Femur (tissue), 1 donor: ENCODE data around the gene LCNL1.

Source experiments
- DNase-seq: peaks from one replicate; pipeline ENCODE4 v3.0.0-alpha.2; 2017

The LCNL1 gene

DNA sequence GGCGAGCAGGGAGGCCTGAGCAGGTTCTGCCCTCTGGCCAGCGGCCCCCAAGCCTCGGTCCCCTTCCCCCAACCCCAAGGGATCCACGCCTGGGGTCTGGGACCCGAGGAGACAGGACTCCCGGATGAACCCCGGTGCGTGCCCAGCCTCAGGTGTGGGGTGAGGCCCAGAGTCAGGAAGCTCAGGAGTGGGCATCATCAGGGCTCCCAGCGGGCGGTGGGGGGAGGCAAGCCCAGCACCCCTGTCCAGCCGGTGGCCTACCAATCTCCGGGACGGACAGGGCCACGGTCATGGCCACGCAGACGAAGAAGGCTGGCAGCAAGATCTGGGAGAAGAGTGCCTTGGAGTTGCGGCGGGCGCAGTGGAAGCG is 30.8 kb downstream of the LCNL1 start:
- DNase-seq: no peak

DNA sequence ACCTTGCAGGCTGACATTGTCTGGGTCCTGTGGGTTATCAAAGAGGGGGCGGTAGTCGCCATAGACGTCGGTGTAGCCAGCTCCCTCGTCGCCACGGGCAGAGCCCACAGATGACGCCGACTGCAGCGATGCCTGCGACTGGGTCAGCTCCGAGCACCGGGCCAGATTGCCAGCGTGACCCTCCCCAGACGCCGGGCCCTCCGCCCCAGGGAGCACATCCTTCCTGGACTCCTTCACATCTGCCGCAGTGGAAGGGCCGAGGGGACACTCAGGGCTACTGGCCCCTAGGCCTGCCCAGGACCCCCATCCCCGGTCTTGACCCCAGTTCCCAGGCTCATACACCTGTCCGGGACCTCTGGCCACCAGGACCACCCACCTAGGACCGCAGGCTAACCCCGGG is 31.4 kb downstream of the LCNL1 start:
- DNase-seq: no peak

GRCh38 chr9:137014776-137015539 is 32.2 kb downstream of the LCNL1 start:
- DNase-seq: no peak

DNA sequence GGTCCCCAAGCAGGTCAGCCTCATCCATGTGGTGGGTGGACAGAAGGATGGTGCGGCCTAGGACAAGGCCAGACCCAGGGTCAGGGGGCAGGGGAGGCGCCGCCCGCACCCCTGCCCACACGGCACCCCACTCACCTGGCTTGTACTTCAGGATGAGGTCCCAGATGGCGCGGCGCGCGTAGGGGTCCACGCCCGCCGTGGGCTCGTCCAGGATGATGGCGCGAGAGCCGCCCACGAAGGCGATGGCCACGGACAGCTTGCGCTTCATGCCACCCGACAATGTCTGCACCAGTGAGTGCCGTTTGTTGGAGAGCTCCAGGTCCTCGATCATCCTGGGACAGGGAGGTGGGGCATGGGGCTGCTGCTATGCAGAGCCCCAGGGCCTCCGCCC is 32.7 kb downstream of the LCNL1 start:
- DNase-seq: no peak

- no peak for DNase-seq
Measured at GRCh38 chr9:137015976-137016375, 33.2 kb downstream of the LCNL1 start.

GRCh38 chr9:137016436-137016835 is 33.6 kb downstream of the LCNL1 start:
- no peak for DNase-seq

DNA sequence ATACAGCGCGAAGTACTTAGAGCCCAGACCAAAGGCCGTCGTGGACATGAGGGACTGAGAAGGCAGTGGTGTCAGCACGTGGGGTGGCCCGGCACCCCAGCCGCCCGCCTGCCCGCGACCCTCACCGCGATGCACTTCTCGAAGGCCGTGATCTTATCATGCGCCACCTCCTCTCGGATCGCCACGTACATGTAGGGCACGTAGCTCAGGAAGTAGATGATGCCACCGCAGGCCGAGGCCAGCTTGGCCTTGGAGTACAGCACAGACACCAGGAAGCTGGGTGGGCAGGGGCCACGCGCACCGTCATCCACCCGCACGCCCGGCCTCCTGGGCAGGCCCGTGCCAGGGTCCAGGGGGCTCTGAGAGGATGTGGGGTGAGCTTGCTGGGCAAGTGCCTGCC is 34.3 kb downstream of the LCNL1 start:
- DNase-seq: no peak

- no peak for DNase-seq
Measured at GRCh38 chr9:137017791-137018497, 35.2 kb downstream of the LCNL1 start.

GRCh38 chr9:137018761-137019559 is 36.2 kb downstream of the LCNL1 start:
- no peak for DNase-seq

GRCh38 chr9:137019891-137020683 is 37.3 kb downstream of the LCNL1 start:
- DNase-seq: no peak

DNA sequence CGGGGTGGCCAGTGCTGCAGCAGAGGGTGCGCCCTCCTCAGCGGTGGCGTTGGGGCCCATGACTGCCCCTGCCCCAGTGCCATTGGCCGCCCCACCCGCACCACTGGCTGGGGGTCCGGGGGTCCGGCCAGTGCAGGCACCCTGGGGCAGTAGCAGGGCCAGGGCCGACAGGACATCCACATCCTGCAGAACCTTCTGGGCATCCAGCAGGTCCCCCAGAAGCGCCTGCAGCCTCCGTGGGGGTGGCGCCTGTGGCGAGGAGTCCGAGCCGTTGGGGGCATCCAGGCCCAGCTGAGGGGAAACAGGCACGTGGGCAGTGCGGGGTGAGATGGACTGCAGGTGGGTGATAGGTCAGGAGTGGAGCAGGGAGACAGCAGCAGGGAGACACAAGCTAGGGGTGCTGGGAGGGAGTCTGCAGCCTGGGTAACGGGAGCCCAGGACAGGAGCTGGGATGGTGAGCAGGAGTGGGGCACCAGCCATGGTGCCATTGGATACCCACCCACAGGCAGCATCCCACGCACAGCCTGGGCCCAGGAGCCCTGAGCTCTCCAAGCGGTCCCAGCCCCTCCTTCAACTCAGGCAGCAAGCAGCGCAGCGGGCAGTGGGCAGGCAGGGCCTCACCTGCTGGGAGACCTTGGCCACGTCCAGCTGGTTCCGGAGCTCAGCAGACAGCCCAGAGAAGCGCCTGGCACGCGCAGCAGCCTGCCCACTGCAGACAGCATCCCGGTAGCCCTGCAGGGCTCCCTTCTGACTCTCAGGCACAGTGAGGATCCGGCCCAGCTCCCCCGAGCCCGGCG is 38.2 kb downstream of the LCNL1 start:
- DNase-seq: no peak

DNA sequence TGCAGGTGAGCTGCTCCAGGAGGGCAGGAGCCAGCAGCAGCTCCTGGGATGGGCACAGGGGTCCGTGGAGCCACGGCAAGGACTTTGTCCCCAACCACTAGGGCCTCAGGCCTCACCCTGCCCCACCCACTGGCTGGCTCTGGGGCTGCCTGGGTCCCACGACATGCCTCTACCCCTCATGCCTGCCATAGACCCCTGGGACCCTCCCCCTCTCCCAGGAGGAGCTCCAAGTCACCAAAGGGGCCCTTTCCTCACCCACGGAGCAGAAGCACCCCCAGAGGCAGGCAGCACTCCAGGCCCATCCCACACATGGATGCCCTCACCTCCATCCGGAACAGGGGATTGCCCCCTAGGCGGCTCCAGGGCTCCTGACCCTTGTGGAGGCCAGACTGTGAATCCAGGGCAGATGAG is 38.8 kb downstream of the LCNL1 start:
- DNase-seq: no peak

- DNase-seq: no peak
Measured at GRCh38 chr9:137021979-137022661, 39.3 kb downstream of the LCNL1 start.

DNA sequence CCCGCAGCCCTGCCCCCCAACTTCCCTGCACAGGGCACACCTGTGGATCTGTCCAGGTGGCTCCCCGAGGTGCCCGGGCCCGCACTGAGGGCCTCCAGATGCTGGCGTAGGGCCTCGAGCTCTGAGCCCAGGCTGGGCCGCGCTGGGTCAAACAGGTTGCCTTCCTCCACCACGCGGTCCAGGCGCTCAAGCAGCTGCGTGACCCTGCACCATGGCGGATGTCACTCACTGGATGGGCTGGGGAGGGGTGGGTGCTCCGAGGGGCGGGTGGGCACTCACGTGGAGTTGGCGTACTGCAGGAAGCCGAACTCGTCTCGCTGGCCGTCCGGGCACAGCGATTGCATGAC is 39.8 kb downstream of the LCNL1 start:
- DNase-seq: no peak

- DNase-seq: no peak
Measured at GRCh38 chr9:137023157-137023556, 40.4 kb downstream of the LCNL1 start.

- DNase-seq: no peak
Measured at GRCh38 chr9:137023583-137023991, 40.8 kb downstream of the LCNL1 start.

DNA sequence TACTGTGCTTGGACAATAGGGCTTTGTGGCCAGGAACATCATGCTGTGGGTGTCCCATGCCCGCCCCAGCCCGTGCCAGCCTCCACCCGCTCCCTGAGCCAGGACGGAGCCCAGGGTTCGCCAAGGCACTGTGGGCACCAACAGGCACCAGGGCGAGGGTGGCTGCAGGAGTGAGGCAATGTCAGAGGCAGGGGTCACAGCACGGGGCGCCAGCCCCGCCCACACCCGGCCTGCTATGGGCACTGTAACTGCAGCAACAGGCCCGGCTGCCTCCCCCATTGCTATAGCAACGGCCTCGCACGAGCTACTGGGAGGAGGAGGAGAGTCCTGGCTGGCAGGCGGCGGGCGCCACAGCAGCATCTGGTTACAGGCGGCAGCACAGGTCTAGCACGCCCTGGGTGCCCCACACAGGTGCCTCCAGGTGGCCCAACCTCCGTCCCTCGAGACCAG is 42.7 kb downstream of the LCNL1 start:
- no peak for DNase-seq

DNA sequence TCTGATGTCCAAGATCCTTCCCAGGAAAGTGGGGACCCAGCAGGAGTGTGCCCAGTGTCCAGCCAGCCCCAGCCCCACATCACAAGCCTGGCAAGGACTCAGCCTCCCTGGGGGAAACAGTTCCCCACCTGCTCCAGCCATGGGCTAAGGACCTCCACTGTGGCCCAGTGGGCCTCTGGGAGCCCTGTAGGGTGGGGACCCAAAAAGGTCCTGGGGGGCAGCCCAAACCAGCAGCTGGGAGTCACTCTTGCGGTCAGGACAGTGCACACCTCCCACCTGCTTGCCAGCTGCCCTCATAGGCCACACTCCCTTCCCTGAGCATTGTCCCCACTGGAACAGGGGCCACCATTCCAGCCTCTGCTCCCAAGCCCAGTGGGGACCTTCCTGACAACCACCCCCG is 43.6 kb downstream of the LCNL1 start:
- DNase-seq: no peak

DNA sequence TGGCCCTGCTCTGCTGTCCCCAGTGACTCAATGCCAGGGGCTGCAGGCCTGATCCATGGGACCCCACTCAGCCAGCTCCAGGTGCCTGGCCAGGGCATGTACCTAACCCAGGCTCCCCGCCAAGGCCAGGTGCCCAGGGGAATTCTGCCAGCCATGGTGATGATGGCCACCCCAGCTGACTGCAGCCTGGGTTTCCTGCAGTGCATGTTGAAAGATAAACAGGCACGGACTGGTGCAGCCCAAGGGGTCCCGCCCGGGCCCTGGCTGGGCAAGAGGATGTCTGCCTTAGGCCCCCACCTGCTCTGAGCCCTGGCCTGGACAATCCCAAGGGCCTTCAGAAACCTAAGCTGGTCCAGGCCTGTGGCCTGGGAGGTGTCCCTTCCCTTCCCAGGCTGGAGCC is 44.0 kb downstream of the LCNL1 start:
- DNase-seq: no peak

- DNase-seq: no peak
Measured at GRCh38 chr9:137027369-137028262, 44.8 kb downstream of the LCNL1 start, which contains the start of gene ABCA2. Gene ABCA2 (minus strand): TSS chr9:137028237. CDS start chr9:137028140, 97 bp downstream.
